ENCODE data around the gene GNG14.
"Not testable (repeated sequence)": the region's sequence is repeated elsewhere in the genome, so short reads cannot be mapped to it uniquely, and the experiment has no call there.

Gene GNG14

DNA sequence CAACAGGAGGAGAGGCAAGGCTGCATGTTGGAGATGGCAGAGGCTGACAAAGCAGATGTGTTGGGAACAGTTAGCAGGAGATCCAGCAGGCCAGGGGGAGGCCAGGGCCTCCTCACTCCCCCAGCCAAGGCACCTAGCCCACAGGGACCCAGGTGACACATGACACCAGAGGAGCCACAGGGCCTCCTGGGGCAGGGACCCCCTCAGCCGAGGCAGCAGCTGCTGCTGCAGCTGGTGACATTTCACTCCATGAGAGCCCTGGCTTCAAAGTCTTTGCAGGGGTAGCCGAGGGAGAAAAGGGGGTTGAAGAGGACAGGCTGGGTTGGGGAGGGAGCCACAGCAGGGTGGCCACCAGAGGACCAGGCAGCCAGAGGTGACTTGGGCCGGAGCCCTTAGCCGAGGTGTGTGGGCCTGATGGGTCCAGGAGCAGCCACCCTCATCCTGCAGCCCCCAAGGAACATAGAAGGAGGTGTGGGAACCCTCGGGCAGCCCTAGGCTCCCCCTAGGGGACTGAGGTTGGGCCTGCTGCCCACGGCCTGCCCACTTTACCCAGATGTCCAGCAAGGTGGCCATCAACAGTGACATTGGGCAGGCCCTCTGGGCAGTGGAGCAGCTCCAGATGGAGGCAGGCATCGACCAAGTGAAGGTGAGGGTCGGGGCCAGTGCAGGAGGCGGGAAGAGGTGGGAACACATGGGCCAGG is at the start of gene GNG14:
Gene GNG14 (plus strand): TSS at position 503 of the 701 bp plus-strand sequence. CDS start 51 bp downstream, at position 554.
- no peak for DNase-seq

DNA sequence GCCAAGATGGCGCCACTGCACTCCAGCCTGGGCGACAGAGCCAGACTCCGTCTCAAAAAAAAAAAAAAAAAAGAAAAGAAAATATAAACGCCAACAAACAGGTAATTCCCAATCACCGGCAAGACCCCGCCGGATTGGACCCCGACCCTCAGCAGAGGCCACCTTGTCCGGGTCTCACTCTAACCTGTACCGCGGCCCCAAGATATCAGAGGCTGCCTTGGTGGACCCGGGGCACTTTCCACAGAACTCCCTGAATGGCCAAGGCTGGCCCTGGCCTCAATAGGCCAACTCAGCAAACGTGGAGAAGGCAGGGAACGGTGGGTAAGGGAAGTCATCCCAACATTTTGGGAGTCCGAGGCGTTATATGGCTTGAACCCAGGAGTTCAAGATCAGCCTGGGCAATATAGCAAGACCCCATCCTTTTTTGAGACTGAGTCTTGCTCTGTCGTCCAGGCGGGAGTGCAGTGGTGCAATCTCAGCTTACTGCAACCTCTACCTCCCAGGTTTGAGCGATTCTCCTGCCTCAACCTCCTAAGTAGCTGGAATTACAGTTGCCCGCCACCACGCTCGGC is 49.1 kb upstream of the GNG14 start:
- DNase-seq = no peak

DNA sequence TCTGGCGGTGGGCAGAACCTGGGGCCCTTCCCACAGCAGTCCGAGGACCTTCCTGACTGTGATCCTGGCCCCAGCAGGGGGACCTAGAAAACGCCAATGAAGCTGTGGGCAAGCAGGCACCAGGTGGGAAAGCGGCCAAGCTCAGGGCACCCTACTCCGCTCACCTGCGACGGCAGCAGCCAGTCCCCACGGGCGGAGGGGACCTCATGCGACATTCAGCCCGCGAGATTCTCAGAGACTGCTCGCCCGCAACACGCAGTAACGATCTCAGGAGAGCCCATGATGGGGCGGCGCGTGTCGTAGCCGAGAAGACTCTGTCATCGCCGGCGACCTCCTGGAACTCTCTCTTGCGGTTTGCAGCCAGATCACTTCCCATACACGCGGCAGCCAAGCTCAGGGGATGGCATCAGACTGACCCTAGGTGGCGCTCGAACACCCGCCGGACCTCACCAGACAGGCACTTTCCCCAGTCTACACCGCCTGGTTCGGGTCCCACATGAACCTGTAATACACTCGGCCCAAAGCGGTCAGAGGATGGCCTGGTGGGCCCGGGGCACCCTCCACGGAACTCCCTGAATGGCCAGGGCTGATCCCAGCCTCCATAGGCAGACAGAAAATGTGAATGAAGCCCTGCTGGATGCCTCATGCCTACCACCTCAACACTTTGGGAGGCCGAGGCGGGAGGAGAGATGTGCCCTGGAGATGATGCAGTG is 47.7 kb upstream of the GNG14 start:
- peak; percentile 94 for DNase-seq

DNA sequence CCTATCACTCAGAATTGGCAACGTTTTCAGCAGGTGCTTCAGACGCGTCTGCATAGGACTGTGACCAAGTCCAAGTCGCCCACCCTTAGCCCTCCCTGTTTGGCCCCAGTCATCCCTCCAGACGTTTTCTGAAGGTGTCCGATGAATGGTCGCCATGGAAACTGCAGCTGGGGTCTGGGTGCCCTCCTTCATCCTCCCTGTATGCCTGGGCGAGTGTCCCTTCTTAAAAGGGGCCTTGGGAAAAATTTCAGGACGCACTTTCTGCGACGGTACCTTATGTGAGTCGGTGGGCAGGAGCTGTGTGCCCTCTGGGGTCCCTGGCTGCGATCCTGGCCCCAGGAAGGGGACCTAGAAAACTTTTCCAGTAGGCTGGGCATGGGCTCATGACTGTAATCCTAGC is 46.3 kb upstream of the GNG14 start:
- DNase-seq = no peak

DNA sequence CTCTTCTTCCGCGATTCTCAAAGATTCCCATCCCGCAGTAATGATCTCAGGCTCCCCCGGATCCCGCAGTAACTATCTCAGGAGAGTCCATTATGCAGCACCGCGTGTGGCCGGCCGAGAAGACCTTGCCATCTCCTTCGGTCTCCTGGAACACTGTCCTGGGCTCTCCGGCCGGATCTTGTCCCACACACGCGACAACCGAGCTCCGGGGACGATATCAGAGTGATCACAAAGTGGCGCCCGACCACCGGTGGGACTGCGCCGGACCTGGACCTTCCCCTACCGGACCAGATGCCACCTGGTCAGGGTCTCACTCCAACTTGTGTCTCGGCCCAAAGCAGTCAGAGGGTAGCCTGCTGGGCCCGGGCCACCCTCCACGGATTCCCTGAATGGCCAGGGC is 45.3 kb upstream of the GNG14 start:
- DNase-seq = no peak

DNA sequence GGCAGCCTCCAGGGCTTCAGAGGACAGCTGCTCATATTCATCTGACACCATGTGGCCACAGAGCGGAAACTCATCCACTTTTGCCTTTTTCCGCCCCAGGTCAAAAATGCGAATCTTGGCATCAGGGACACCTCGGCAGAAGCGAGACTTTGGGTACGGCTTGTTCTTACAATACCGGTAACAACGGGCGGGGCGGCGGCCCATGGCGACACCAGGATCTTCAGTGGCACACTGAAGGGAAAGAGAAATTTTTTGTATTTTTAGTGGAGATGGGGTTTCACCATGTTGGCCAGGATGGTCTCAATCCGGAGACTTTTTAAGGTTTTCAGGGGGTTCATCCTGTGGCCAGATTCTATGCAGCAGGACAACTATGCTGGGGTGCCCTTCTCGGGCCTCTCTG is 44.1 kb upstream of the GNG14 start:
- not testable (repeated sequence) for DNase-seq

DNA sequence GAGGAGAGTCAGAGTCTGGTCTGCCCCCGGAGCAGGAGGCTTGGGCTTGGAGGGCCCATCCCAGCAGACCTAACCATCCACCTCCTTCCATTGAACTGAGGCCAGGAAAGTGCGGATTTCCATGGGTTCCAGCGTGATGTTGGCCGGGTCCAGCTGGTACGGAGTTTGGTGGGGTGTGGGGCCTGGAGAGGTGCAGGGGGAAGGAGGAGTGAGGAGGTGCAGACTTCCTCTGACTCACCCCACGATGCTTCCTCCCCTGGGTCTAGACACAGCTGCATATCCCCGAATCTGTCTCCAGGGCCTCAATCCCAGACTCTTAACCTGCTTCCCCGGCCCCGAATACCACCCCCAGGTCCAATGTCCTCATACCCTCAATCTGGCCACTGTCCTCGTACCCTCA is 41.2 kb upstream of the GNG14 start:
- DNase-seq = no peak

DNA sequence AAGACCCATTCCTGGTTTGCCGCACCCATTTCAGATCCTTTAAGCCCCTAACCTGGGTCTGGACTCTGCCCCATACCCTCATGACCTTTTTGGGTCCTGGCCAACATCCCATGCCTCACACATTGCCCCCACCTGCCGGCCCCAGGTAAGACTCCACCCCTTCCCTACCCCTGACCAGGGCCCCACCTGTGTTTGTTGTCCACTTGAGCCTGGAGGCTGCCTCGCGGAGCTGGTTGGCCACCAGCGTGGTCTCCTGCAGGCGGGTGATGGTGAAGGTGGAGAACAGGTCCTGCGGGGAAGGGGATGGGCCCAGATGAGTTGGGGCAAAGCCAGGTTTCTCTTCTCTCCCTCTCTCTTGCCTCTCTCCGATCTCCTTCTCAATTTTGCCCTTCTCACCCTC is 40.8 kb upstream of the GNG14 start:
- DNase-seq = no peak

DNA sequence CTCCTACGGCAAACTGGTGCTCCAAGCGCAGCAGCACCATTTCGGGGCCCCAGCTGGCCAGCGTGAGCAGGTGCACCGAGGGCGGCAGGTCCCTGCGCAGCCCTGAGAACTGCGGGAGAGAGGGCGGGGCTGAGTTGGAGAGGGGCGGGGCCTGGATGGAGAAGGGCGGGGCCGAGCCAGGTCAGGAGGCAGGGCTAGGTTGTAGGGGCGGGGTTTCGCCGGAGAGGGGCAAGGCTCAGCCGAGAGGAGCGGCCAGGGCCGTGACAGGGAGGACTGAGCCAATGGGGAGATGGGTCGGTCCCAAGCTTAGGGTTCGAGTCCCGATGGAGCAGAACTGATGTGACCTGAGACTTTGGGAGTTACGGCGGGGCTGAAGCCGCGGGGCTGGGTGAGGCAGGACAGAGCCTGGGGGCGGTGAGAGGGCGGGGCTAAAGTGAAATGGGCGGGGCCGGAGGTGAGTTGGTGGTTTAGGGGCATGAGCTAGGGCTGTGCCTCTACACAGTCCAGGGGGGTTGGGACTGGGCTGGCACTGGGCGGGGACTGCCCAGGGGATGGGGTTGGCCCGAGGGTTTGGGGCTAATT is 40.2 kb upstream of the GNG14 start:
- peak; percentile 75 for DNase-seq

DNA sequence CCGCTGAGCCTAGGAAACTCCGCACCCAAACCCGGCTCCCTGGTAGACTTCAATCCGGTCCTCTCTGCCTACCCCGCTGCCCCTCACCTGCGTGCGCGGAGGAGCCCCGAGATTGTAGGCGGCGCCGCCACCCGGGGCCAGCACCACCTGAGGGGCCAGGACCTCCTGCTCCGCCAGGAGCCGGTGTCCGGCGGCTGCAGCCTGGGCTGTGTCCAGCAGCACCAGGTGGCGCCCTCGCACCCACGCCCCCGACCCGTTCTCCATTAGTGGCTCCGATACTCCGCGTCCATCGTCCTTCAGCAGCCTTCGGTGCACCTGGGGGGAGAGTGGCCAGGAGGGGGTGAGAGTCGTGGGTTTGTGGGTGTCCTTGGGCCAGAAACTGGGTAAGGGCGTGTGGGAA is 39.7 kb upstream of the GNG14 start:
- no peak for DNase-seq

DNA sequence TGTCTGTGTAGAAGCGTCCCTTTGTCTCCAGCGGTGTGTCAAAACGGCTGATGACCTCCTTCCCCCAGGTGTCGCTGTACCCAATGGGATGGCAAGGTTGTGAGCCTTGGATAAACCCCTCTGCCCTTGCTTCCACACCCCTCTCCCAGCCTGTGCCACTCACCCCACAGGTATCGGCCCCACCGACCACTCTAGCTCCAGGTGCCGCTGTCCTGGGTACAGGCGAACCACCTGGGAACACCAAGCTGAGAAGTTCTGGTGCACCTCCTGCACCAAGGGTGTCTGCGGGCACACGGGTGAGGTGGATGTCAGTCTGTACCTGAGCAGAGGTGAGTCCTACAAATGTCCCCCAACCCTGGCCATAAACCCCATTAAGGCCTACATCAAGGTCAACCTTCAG is 37.9 kb upstream of the GNG14 start:
- no peak for DNase-seq

DNA sequence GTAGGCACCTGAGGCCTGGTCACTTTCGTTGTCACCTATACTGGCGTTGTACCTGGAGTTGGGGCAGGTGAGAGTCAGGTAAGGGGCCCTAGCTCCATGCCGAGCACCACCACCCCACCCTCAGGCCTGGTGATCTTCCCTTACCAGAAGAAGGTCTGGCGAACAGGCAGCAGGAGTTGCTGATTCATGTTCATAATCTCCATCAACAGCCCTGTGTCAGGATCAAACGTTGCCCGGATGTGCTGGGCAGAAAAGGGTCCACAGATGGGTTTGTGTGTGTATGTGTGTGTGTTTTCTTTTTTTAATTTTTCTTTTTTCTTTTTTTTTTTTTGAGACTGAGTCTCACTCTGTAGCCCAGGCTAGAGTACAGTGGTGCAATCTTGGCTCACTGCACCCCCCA is 35.6 kb upstream of the GNG14 start:
- DNase-seq = no peak

DNA sequence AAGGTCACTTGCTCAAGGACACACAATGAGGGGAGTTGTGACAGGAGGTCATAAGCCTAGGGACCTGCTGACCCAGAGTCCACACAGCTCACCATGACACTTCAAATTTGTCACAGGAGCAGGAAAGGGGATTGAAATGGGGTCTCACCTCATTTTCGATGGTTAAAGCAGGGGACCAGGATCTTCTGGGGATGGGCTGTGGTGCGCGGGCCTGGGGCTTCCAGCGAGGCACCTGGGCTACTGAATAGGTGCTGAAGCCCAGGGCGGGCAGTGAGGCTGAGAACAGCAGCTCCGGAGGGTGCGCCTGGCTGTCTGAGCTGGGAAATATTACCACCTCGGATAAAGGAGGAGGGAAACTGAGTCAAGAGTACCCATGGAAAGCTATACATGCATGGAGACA is 32.3 kb upstream of the GNG14 start:
- no peak for DNase-seq

DNA sequence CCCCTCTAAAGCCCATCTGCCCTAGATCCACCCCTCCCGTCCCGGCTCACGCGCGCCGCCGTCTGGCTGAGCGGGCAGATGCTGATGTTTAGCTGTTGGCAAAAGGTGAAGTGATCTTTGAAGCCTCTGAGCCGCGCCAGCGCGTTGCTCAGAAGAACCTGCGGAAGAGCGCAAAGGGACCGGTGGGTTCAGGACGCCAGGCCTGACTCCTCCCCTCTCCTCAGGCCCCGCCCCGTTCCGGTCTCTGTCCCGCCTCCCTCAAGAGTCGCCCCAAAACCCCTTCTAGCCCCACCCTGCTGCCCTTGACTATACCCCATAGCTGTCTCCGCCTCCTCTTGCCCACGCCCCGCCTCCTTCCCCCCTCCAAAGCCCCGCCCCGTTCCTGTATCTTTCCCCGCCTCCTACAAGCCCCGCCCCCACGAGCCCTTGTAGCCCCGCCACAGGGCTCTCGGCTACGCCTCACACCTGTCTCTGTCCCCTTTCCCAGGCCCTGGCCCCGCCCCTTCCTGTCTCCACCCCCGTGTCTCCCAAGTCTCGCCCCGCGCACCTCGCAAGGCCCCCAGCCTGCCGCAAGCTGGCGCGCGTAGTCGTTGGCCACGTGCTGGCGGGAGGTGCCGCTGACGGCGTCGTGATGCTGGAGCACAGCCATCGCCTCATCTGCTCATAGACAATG is 30.8 kb upstream of the GNG14 start:
- peak; percentile 73 for DNase-seq

DNA sequence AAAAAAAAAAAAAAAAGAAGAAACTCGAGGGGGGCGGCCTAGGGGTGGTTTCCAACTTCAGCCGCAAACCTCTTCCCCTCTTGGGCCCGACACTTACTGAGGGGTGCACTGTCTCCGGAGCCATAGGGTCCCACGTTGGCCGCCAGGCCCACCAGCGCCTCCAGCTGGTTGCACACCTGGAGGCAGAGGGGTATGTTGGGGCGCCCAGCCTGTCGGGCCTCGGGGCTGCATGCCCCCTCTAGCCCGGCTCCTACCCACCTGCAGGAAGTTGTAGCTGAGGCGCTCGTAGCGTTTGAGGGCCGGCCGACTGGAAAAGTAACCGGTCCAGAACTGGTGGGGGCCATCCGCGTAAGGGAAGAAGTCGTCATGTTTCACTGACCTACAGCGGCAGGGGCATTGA is 29.8 kb upstream of the GNG14 start:
- DNase-seq = no peak

DNA sequence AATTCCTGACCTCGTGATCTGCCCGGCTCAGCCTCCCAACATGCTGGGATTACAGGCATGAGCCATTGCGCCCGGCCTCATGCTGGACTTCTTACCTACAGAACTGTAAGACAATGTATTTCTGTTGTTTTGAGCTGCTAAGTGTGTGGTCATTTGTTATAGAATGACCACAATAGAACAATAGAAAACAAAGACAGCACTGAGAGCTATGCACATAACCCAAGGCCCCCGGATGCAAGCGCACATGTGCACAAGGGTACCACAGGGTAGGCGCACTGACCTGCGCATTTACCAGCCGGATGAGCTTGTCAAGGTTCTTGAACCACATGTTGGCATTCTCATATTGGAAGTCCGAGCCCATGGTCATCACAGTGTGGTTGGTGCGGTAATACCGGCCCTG is 26.8 kb upstream of the GNG14 start:
- no peak for DNase-seq

DNA sequence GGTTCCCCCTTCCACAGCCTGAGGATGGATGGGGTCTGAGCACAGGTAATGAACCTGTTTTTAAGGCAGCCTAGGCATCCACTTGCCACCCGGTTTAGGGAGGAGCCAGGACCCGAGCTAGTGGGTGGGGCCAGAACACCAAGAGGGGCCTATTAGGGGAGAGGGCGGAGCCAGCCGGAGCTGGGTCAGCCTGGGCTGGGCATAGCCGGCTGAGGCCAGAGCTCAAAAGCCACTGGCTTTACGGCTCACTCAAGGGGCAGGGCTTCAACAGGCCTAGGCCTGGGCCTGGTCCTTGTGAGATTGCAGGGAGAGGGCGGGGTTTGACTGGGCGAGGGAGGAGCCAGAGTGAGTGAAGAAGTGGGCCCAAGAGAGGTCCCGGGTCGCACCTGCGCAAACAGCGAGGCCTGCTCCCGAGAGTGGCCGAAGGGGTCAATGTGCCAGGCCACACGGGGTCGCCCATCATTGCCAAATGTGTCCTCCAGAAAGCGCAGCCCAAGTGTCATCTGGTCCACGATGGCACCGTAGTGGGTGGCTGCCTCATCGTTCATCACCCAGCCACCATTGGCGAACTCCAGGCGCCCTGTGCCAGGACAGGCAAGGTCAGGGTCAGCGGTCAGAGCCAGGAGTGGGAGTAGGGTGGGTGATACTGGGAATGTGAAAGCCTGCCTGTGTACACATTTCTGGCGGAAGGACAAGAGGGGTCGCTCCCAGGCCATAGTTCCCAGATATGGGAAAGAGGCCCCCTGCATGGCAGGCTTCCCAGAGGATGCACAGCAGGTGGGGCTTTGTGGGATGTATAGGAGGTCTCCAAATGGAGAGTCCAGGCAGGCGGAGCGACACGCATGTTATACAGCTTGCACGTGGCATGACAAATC is 23.2 kb upstream of the GNG14 start:
- no peak for DNase-seq

DNA sequence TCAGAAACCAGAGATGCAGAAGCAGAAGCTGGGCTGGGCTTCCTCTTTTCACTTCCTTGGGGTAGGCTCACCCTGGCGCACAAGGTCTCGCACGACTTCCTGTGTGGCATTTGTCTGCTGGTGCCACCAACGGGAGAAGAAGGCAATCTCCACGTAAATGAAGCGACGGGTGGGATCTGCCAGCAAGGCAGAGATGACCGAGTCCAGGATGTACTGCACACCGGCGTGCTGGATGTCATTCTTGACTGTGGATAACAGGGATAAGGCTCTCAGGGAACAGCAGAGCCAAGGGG is 22.6 kb upstream of the GNG14 start:
- DNase-seq = peak; percentile 68

DNA sequence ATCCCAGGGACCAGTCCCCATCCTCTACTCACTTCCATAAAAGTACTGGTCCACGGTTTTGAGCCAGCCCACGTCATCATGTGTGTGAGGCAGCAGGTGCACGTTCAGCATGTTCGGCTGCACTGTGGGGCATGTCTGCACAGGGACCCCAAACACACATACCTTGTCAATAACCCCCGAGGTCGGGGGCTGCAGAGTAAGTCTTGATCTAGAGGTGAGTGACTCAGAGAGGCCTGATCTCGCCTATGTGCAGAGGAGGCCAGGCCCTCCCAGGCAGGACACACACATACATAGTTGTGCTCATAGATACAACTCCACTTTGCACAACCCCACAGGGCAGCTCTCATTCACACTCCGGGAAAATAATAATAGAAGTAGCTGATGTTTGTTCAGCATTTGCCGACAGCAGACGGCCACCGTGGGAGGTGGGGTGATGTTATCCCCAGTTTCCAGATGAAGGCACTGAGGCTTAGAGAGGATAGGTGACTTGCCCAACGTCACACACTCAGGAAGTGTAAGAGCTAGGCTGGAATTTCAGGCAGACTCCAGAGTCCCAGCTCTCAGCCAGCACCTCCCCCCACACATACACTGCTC is 22.0 kb upstream of the GNG14 start:
- DNase-seq = peak; percentile 54

DNA sequence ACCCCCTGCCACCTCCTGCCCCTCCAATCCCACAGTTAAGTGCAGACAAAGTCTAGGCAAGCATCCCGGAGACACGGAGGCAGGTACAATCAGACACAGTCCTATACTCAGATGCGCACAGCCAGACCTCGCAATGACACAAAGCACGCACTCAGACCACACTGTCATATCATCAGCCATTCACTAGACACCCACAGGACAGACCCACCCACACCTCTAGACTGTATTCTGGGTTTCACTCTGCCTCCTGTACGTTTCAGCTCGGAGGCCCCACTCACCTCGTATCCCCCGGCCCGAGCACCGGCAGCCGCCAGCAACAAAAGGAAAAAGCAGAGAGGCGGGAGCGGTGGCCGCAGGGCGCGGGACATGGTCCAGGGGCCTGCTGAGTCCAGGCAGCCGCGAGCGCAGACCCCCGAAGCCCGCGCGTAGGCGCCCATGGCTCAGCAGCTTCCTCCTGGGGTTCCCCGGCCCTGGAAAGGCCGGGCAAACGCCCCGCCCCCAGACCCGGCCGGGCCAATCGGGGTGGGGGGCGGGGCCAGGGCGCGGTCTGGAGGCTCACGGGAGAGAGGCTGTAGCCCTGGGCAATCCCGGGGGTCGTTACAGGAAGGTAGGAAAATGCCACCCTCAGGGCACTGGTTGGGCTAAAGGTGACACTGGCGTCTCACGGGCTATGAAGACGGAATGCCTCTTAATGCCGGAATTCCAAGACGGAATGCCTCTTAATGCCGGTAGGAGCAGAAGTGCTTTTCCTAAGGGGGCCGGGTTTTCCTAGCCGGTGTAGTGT is 21.3 kb upstream of the GNG14 start, which contains the start of the genes MAN2B1 and WDR83:
Gene MAN2B1 (minus strand): TSS at position 478 of the 784 bp plus-strand sequence. CDS start 41 bp downstream, at position 437.
Gene WDR83 (plus strand): TSS at position 543 of the 784 bp plus-strand sequence. CDS start 2,984 bp downstream, outside the sequence.
- peak; percentile 88 for DNase-seq

DNA sequence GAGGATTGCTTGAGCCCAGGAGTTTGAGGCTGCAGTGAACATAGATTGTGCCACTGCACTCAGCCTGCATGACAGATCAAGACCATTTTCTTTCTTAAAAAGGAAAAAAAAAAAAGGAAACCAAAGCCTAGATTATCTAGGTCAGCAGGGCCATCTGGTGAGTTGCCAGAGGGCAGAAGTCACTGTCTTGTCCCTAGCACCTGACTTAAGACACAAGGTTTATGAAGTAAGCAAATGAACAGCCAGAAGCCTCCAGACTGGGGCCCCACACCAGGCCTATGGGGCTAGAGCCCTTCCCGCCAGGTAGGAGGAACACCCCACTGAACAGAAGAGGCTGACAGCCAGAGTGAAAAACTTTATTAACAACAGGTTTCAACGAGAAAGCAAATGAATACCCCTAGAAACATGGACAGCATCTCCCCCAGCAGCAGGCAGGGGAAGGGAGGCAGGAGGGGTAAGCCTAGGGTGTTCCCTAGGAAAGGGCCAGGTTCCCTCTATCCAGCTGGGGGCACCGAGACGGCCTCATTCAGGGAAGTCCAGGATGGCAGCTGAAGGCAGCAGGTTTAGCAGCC is 20.0 kb upstream of the GNG14 start:
- DNase-seq = no peak
